ENCODE results near the gene TRIM44.

DNA sequence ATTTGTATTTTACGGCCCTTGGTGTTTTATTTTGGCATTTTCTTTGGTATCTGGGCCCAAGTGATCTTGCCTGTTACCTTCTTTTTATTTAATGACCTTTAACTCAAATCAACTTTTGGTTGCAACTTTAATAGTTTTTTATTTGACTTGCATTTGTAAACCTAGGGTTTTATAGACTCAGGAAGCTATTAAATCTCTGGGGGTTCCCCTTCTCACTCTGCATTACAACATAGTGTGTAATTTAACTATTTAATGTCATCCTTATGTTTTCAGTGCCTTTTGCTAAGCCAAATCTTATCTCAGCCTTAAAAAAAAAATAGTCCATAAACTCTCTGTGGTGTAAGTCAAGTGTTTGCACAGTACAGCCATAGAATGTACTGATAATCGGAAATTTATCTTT lies 41.0 kb upstream of the TRIM44 start:
- TF ChIP-seq CHD2 (IDR thresholded peaks at IDR 0.05; ENCODE audit: low read length, partially characterized antibody) (no peak), TFCP2L1 (CRISPR knock-in tag; IDR thresholded peaks at IDR 0.05) (no peak), POLR2A (IDR thresholded peaks at IDR 0.05; ENCODE audit: low read length) (no peak), CTCF (IDR thresholded peaks at IDR 0.05) (no peak), ZFP36 (IDR thresholded peaks at IDR 0.05; ENCODE audit: borderline replicate concordance, partially characterized antibody) (no peak), KDM1A (IDR thresholded peaks at IDR 0.05; ENCODE audit: low read depth) (no peak), EP300 (IDR thresholded peaks at IDR 0.05) (no peak), JUN (IDR thresholded peaks at IDR 0.05) (no peak), RAD21 (conservative IDR thresholded peaks at IDR 0.05 in 1 of 2, IDR thresholded peaks at IDR 0.05 in 1 of 2) (no peak)
- TF ChIP-seq, protein P1, sequence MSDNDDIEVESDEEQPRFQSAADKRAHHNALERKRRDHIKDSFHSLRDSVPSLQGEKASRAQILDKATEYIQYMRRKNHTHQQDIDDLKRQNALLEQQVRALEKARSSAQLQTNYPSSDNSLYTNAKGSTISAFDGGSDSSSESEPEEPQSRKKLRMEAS (IDR thresholded peaks at IDR 0.05), result no peak
- TF ChIP-seq, protein P2, sequence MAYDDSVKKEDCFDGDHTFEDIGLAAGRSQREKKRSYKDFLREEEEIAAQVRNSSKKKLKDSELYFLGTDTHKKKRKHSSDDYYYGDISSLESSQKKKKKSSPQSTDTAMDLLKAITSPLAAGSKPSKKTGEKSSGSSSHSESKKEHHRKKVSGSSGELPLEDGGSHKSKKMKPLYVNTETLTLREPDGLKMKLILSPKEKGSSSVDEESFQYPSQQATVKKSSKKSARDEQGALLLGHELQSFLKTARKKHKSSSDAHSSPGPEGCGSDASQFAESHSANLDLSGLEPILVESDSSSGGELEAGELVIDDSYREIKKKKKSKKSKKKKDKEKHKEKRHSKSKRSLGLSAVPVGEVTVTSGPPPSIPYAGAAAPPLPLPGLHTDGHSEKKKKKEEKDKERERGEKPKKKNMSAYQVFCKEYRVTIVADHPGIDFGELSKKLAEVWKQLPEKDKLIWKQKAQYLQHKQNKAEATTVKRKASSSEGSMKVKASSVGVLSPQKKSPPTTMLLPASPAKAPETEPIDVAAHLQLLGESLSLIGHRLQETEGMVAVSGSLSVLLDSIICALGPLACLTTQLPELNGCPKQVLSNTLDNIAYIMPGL (CRISPR knock-in tag; IDR thresholded peaks at IDR 0.05; ENCODE audit: borderline replicate concordance), result no peak

Measured in A549 (cell line).